BJ (cell line): Measurements from ENCODE around the gene PANX1. TPM values are rescaled to one million over a fixed set of nuclear protein-coding genes. Genes with fewer than 3 reads are reported as not detected.

Source experiments
- CTCF ChIA-PET: fragments of 350-600 bp; formaldehyde crosslinking; extraction: SDS; loops from one replicate; lab custom pipeline; 2021; ENCODE audit warnings: antibody characterized with exemption, inconsistent platforms; lab: Yijun Ruan, JAX
- POLR2A ChIA-PET: fragments of 300-600 bp; sonication (Branson Sonifier 250); formaldehyde crosslinking; extraction: SDS; loops from one replicate; lab custom pipeline; 2021; ENCODE audit warnings: antibody characterized with exemption; lab: Charles Lee
- DNase-seq: peaks from one replicate; pipeline ENCODE4 v3.0.0-alpha.2; 2011; ENCODE audit warnings: low read depth
- H3K27me3 ChIP-seq: 2 replicates; pipeline ENCODE4 v1.6.0; 2011; ENCODE audit warnings: low read length; ENCODE audit not compliant: control insufficient read depth, insufficient read depth
- H3K36me3 ChIP-seq: 2 replicates; pipeline ENCODE4 v1.5.1; 2011; ENCODE audit warnings: low read length; ENCODE audit not compliant: control insufficient read depth, insufficient read depth
- H3K4me3 ChIP-seq: 2 replicates; pipeline ENCODE4 v1.5.1; 2011; ENCODE audit warnings: low read depth, mild to moderate bottlenecking, control low read depth, low read length
- polyA plus RNA-seq: library from polyadenylated mRNA; depleted of rRNA; stranded (reverse); fragments of >200 nt; gene quantifications from 2 replicates; pipeline ENCODE4 v1.2.3, GENCODE V29; 2011
- TF ChIP-seq, protein P1 (sequence below): IDR thresholded peaks from 2 replicates; pipeline ENCODE4 v1.5.1; 2011; ENCODE audit warnings: low read depth, mild to moderate bottlenecking, control low read depth, inconsistent platforms, low read length, moderate library complexity; ENCODE audit not compliant: insufficient read depth

PANX1 gene
- polyA plus RNA-seq, 1 experiment = 30.1 TPM

DNA sequence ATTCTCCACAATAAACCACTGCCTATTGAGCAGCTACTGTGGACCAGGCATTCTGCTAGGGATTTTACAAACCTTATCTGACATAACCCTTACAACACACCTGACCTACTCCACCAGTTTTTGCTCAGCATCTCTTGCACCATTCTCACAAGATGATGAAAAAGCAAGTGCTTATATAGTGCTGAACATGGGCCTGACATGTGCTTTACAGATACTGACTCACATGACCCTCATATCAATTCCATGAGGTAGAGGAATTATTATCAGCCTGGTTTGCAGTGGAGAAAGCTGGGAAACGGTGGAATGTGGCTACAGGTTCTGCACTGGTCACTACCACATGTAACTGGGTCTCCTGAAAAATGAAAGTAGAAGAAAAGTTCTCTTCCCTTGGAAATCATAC is 37.5 kb upstream of the PANX1 start:
- Histone ChIP-seq H3K4me3 (no peak overlapping the region), H3K27me3 (no peaks in the 10 kb centered on the region), H3K36me3 (no peaks in the 10 kb centered on the region)
- TF ChIP-seq, protein P1, sequence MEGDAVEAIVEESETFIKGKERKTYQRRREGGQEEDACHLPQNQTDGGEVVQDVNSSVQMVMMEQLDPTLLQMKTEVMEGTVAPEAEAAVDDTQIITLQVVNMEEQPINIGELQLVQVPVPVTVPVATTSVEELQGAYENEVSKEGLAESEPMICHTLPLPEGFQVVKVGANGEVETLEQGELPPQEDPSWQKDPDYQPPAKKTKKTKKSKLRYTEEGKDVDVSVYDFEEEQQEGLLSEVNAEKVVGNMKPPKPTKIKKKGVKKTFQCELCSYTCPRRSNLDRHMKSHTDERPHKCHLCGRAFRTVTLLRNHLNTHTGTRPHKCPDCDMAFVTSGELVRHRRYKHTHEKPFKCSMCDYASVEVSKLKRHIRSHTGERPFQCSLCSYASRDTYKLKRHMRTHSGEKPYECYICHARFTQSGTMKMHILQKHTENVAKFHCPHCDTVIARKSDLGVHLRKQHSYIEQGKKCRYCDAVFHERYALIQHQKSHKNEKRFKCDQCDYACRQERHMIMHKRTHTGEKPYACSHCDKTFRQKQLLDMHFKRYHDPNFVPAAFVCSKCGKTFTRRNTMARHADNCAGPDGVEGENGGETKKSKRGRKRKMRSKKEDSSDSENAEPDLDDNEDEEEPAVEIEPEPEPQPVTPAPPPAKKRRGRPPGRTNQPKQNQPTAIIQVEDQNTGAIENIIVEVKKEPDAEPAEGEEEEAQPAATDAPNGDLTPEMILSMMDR = no peak
- CTCF ChIA-PET = no interaction called here
- POLR2A ChIA-PET = no interaction called here
- no peak for DNase-seq

- TF ChIP-seq, protein P1 = no peak
- H3K36me3 ChIP-seq = no peaks in the 10 kb centered on the region
- no peak for DNase-seq
- ChIA-PET CTCF (no interaction called here), POLR2A (no interaction called here)
- H3K27me3 ChIP-seq = no peaks in the 10 kb centered on the region
- H3K4me3 ChIP-seq = no peak overlapping the region
Measured at GRCh38 chr11:94100253-94100652, 28.4 kb upstream of the PANX1 start.

DNA sequence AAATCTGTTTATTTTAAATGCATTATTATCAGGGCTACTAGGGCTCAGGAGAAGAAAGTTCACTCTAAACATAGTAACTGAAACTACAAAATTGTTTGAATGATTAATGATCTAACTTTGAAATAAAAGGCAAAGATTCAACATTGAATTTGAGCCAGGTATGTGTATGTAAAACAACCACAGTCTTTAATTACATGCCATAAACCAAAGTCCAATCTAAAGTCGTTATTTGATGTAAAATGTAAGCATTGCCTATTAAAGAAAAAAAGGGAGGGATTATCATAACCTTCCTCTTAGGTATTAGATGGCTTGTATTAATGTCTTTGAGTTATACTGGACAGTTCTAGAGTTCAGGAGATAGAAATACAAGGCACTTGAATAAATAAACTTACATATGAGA is 25.2 kb upstream of the PANX1 start:
- TF ChIP-seq, protein P1 = no peak
- no peaks in the 10 kb centered on the region for H3K27me3 ChIP-seq
- ChIA-PET CTCF (interaction anchor here (0.6 kb wide), 1 partner anchor 405 kb away, joined by 3 read pairs; no protein-coding TSS in a partner anchor), POLR2A (no interaction called here)
- H3K36me3 ChIP-seq = no peaks in the 10 kb centered on the region
- DNase-seq = no peak
- H3K4me3 ChIP-seq = no peak overlapping the region

DNA sequence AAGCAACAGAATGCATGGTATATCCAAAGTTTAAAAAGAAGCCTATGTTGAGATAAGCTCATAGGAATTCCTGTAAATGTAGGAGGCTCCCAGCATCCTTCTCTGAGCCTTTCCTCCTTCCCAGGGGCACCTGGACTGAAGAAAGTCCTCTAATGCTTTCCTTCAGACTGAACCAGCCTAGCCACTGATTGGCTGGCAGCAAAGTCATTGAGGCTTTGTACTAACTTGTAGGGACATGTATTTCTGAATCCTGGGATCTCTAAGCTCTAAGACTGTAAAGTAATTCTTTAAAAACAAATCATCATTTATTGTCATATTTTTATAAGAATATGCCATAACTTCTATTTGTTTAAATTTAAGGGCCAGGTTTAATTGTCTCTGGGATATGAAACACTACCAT is 23.9 kb upstream of the PANX1 start:
- POLR2A ChIA-PET = no interaction called here
- CTCF ChIA-PET = no interaction called here
- no peaks in the 10 kb centered on the region for H3K27me3 ChIP-seq
- TF ChIP-seq, protein P1 = no peak
- no peak overlapping the region for H3K4me3 ChIP-seq
- H3K36me3 ChIP-seq = no peaks in the 10 kb centered on the region
- DNase-seq = no peak

- Histone ChIP-seq H3K4me3 (no peak overlapping the region), H3K27me3 (no peaks in the 10 kb centered on the region), H3K36me3 (no peaks in the 10 kb centered on the region)
- ChIA-PET CTCF (no interaction called here), POLR2A (no interaction called here)
- no peak for DNase-seq
- TF ChIP-seq, protein P1 = no peak
Measured at GRCh38 chr11:94106716-94107115, 21.9 kb upstream of the PANX1 start.
